ENCODE results near the gene MED13L. TPM values are rescaled to one million over a fixed set of nuclear protein-coding genes. Genes with fewer than 3 reads are reported as not detected.
A peak's percentile ranks its signal among the peaks of the same experiment; 100 is the strongest.
"Not testable (repeated sequence)": the region's sequence is repeated elsewhere in the genome, so short reads cannot be mapped to it uniquely, and the experiment has no call there.

Gene MED13L
- total RNA-seq, 1 donor from 2014 or later: 89.0 TPM

GRCh38 chr12:116236148-116236731, 41.3 kb downstream of the MED13L start:
- Mint-ChIP-seq H3K27ac (ENCODE audit: unreplicated experiment) (no peak overlapping the region), H3K9me3 (no peaks in the 10 kb centered on the region), H3K4me1 (peaks cover 30% of the 10 kb centered on the region), H3K36me3 (ENCODE audit: low read depth) (no peaks in the 10 kb centered on the region), H3K4me3 (no peak overlapping the region), H3K27me3 (ENCODE audit: low read depth) (no peaks in the 10 kb centered on the region)
- DNase-seq (ENCODE audit: low read depth, low spot score): no peak
- TF ChIP-seq CTCF (conservative IDR thresholded peaks at IDR 0.05): peak; percentile 71

DNA sequence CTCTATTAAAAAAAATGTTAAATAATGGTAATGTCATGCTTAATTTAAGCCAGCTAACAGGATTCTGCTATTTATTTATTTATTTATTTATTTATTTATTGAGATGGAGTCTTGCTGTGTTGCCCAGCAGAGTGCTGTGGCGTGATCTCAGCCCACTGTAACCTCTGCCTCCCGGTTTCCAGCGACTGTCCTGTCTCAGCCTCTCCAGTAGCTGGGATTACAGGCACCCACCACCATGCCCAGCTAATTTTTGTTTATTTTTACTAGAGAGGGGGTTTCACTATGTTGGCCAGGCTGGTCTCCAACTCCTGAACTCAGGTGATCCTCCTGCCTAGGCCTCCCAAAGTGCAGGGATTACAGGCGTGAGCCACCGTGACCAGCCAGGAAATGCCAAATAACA, 43.3 kb downstream of the MED13L start:
- H3K4me3 Mint-ChIP-seq; H3K27ac Mint-ChIP-seq (ENCODE audit: unreplicated experiment); DNase-seq (ENCODE audit: low read depth, low spot score); H3K9me3 Mint-ChIP-seq; H3K36me3 Mint-ChIP-seq (ENCODE audit: low read depth); H3K27me3 Mint-ChIP-seq (ENCODE audit: low read depth): not testable (repeated sequence)
- peaks cover 24% of the 10 kb centered on the region for H3K4me1 Mint-ChIP-seq

DNA sequence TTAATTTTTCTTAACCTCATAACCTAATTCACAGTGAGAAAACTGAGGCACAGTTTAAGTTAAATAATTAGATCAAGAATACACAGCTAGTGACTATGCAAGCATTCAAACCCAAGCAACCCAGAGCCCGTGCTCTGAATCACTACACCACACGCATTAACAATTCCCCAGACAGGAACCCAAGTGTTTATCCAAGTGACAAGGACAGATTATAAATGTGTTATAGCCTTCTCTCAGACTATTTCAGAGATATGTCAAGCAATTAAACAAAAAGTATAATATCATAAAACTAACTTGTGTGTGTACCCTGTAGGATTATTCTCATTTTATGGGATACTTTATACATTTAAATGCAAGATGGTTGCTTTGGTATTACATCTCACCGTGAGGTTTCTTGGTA, 43.8 kb downstream of the MED13L start:
- Mint-ChIP-seq H3K4me1 (peaks cover 24% of the 10 kb centered on the region), H3K36me3 (ENCODE audit: low read depth) (no peaks in the 10 kb centered on the region), H3K9me3 (no peaks in the 10 kb centered on the region), H3K27ac (ENCODE audit: unreplicated experiment) (no peak overlapping the region), H3K4me3 (no peak overlapping the region), H3K27me3 (ENCODE audit: low read depth) (no peaks in the 10 kb centered on the region)
- no peak for DNase-seq (ENCODE audit: low read depth, low spot score)
- TF ChIP-seq CTCF (conservative IDR thresholded peaks at IDR 0.05): no peak

DNA sequence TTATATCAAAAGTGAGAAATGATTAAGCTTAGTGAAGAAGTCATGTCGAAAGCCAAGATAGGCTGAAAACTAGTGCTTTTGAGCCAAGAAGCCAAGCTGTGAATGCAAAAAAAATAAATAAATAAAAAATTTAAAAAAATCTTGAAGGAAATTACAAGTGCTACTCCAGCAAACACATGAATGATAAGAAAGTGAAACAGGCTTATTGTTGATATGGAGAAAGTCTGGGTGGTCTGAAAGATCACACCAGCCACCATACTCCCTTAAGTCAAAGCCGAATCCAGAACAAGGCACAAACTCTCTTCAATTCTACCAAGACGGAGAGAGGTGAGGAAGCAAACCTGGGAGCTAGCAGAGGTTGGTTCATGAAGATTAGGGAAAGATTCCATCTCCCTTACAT, 49.7 kb downstream of the MED13L start:
- H3K9me3 Mint-ChIP-seq: no peaks in the 10 kb centered on the region
- no peak overlapping the region for H3K27ac Mint-ChIP-seq (ENCODE audit: unreplicated experiment)
- TF ChIP-seq CTCF (conservative IDR thresholded peaks at IDR 0.05): no peak
- peaks cover 26% of the 10 kb centered on the region for H3K4me1 Mint-ChIP-seq
- DNase-seq (ENCODE audit: low read depth, low spot score): no peak
- no peak overlapping the region for H3K4me3 Mint-ChIP-seq
- H3K36me3 Mint-ChIP-seq (ENCODE audit: low read depth): peaks cover 2% of the 10 kb centered on the region
- H3K27me3 Mint-ChIP-seq (ENCODE audit: low read depth): no peaks in the 10 kb centered on the region

DNA sequence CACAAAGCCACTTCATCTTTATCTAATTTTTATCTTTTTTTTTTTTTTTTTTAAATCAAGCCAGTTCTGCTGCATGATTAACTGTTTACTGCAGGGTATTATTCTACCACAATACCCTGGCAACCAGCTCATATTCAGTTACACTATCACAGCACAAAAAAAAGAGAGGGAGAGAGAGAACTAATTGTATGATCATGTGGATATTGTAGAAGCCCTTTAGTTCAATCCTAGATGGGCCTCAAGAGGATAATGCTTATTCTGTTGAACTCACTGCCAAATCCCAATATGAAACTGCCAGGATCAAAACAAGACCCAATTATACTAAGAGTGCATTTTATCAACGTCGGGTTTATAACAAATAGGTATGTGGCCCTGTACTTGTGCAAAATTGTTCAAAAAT, 51.5 kb downstream of the MED13L start:
- TF ChIP-seq CTCF (conservative IDR thresholded peaks at IDR 0.05): no peak
- peaks cover 2% of the 10 kb centered on the region for H3K36me3 Mint-ChIP-seq (ENCODE audit: low read depth)
- no peaks in the 10 kb centered on the region for H3K9me3 Mint-ChIP-seq
- no peak overlapping the region for H3K27ac Mint-ChIP-seq (ENCODE audit: unreplicated experiment)
- no peak overlapping the region for H3K4me3 Mint-ChIP-seq
- H3K4me1 Mint-ChIP-seq: peaks cover 34% of the 10 kb centered on the region
- no peak for DNase-seq (ENCODE audit: low read depth, low spot score)
- H3K27me3 Mint-ChIP-seq (ENCODE audit: low read depth): no peaks in the 10 kb centered on the region

- H3K27me3 Mint-ChIP-seq (ENCODE audit: low read depth): no peaks in the 10 kb centered on the region
- H3K36me3 Mint-ChIP-seq (ENCODE audit: low read depth): peaks cover 2% of the 10 kb centered on the region
- no peak overlapping the region for H3K27ac Mint-ChIP-seq (ENCODE audit: unreplicated experiment)
- DNase-seq (ENCODE audit: low read depth, low spot score): no peak
- no peak for TF ChIP-seq CTCF (conservative IDR thresholded peaks at IDR 0.05)
- H3K4me3 Mint-ChIP-seq: no peak overlapping the region
- no peaks in the 10 kb centered on the region for H3K9me3 Mint-ChIP-seq
- H3K4me1 Mint-ChIP-seq: peaks cover 34% of the 10 kb centered on the region
Observed at GRCh38 chr12:116222358-116222757, 55.1 kb downstream of the MED13L start.

Measured in neural crest cell (in vitro differentiated cells).